Keratinocyte (primary cell): ENCODE measurements around the gene MNAT1. TPM values are rescaled to one million over a fixed set of nuclear protein-coding genes. Genes with fewer than 3 reads are reported as not detected.

Experiments
- DNase-seq: peaks from one replicate; pipeline ENCODE4 v3.0.0-alpha.2; 2011; ENCODE audit warnings: low read depth, missing footprints, low spot score
- FAIRE-seq: peaks from 2 replicates; lab custom pipeline; 2011; peaks lifted over from hg19 to GRCh38; lab: Jason Lieb, UNC
- H2AFZ ChIP-seq: 2 replicates; pipeline ENCODE4 v1.6.0; 2012; ENCODE audit warnings: low read length, control low read depth, inconsistent platforms; ENCODE audit not compliant: control insufficient read depth
- H3K27ac ChIP-seq: 2 replicates; pipeline ENCODE4 v1.5.1; 2011; ENCODE audit warnings: low read length; ENCODE audit not compliant: control insufficient read depth, insufficient read depth
- H3K27me3 ChIP-seq: 3 replicates; pipeline ENCODE4 v1.6.0; 2011; ENCODE audit warnings: low read length; ENCODE audit not compliant: control insufficient read depth, insufficient read depth; ENCODE audit errors: extremely low read depth
- H3K36me3 ChIP-seq, 2 experiments: 2 replicates in 1 of 2; 3 replicates in 1 of 2; pipeline ENCODE4 v1.5.1; 2011; ENCODE audit warnings: low read length in 2 of 2, mild to moderate bottlenecking in 1 of 2; ENCODE audit not compliant: control insufficient read depth in 2 of 2, insufficient read depth in 2 of 2; ENCODE audit errors: extremely low read depth in 1 of 2
- H3K4me1 ChIP-seq: 3 replicates; pipeline ENCODE4 v1.5.1; 2011; ENCODE audit warnings: low read length; ENCODE audit not compliant: control insufficient read depth, insufficient read depth; ENCODE audit errors: extremely low read depth
- H3K4me2 ChIP-seq: 3 replicates; pipeline ENCODE4 v1.6.0; 2011; ENCODE audit warnings: low read depth, low read length; ENCODE audit not compliant: control insufficient read depth, insufficient read depth; ENCODE audit errors: extremely low read depth
- H3K4me3 ChIP-seq, 3 experiments: fragments of 200-600 bp in 1 of 3; sonication (generic) in 1 of 3; 2 replicates in 2 of 3; 3 replicates in 1 of 3; pipeline ENCODE4 v1.5.1; 2011 to 2016; ENCODE audit warnings: low read length in 3 of 3, mild to moderate bottlenecking in 3 of 3, control low read depth in 2 of 3, inconsistent platforms in 1 of 3, low read depth in 1 of 3, mixed read lengths in 1 of 3, mixed run types in 1 of 3, moderate library complexity in 1 of 3; ENCODE audit not compliant: control insufficient read depth in 2 of 3, insufficient read depth in 2 of 3; ENCODE audit errors: extremely low read depth in 1 of 3
- H3K79me2 ChIP-seq: 2 replicates; pipeline ENCODE4 v1.6.0; 2012; ENCODE audit warnings: low read length; ENCODE audit not compliant: control insufficient read depth, insufficient read depth
- H3K9ac ChIP-seq: 3 replicates; pipeline ENCODE4 v1.6.0; 2011; ENCODE audit warnings: low read length; ENCODE audit not compliant: control insufficient read depth, insufficient read depth; ENCODE audit errors: extremely low read depth
- H3K9me1 ChIP-seq: 3 replicates; pipeline ENCODE4 v1.6.0; 2011; ENCODE audit warnings: low read length; ENCODE audit not compliant: control insufficient read depth, insufficient read depth; ENCODE audit errors: extremely low read depth
- H3K9me3 ChIP-seq: 2 replicates; pipeline ENCODE4 v1.5.1; 2012; ENCODE audit warnings: low read depth, low read length; ENCODE audit not compliant: control insufficient read depth
- H4K20me1 ChIP-seq: 3 replicates; pipeline ENCODE4 v1.6.0; 2011; ENCODE audit warnings: low read length; ENCODE audit not compliant: control insufficient read depth, insufficient read depth; ENCODE audit errors: extremely low read depth
- CTCF ChIP-seq, 3 experiments: IDR thresholded peaks in 1 of 3; conservative IDR thresholded peaks in 1 of 3; optimal IDR thresholded peaks in 1 of 3; 2 replicates in 2 of 3; 3 replicates in 1 of 3; pipeline versions ENCODE3 to v1.5.1; 2011; ENCODE audit warnings: low read length in 3 of 3, mild to moderate bottlenecking in 3 of 3, moderate library complexity in 2 of 3, control low read depth in 1 of 3, inconsistent platforms in 1 of 3; ENCODE audit not compliant: insufficient read depth in 2 of 3; ENCODE audit errors: extremely low read depth in 1 of 3
- EZH2 ChIP-seq: IDR thresholded peaks from one replicate; pipeline ENCODE4 v1.6.1; 2012; ENCODE audit warnings: inconsistent platforms, mild to moderate bottlenecking, low read length, moderate library complexity
- dilution Hi-C: fragments of 300-500 bp; cut with MboI; formaldehyde crosslinking; loops from one replicate; pipeline ENCODE4 v1.7.0; 2020; ENCODE audit warnings: low sequenced_read_pairs; ENCODE audit not compliant: extremely low pct_ligation_motif_present
- polyA plus RNA-seq, 5 experiments: library from polyadenylated mRNA; depleted of rRNA in 3 of 5; stranded (reverse) in 3 of 5; stranded (forward) in 1 of 5; unstranded in 1 of 5; fragments of >200 nt; gene quantifications; 1 replicate in 1 of 5; 2 replicates in 3 of 5; 3 replicates in 1 of 5; pipeline versions ENCODE4 v1.2.1 to v1.2.3, GENCODE V29; 2011 to 2012; ENCODE audit warnings: missing spikeins in 2 of 5, low read depth in 1 of 5, low replicate concordance in 1 of 5

The MNAT1 gene
- polyA plus RNA-seq, 1 donor (not counting 4 experiments of a cell fraction or from before 2014, with no cell fraction given), result 79.5 TPM

- Histone ChIP-seq H3K4me2 (no peak overlapping the region), H3K4me1 (no peaks in the 10 kb centered on the region), H3K79me2 (no peaks in the 10 kb centered on the region), H3K27ac (no peak overlapping the region), H3K9me3 (no peaks in the 10 kb centered on the region), H3K9ac (no peak overlapping the region), H3K4me3 (no peak overlapping the region), H3K9me1 (no peaks in the 10 kb centered on the region), H3K36me3 (peaks cover 0 to 2% of the 10 kb centered on the region in 2 experiments), H4K20me1 (no peaks in the 10 kb centered on the region), H2AFZ (no peak overlapping the region), H3K27me3 (no peaks in the 10 kb centered on the region)
- DNase-seq, result no peak
- dilution Hi-C loops, result no loop called here
- peak; percentile 56 for FAIRE-seq
- no peak for TF ChIP-seq CTCF (optimal IDR thresholded peaks at IDR 0.05 in 1 of 3, IDR thresholded peaks at IDR 0.05 in 1 of 3, conservative IDR thresholded peaks at IDR 0.05 in 1 of 3; ENCODE audit: extremely low read depth in 1 of 3, insufficient read depth in 2 of 3, low read length in 3 of 3)
- TF ChIP-seq EZH2, result no peak
These were observed 209.6 kb downstream of the MNAT1 start for GRCh38 chr14:60944204-60944603.

- dilution Hi-C loops, result no loop called here
- FAIRE-seq, result no peak
These were observed 211.4 kb downstream of the MNAT1 start for GRCh38 chr14:60945984-60946383.

More at GRCh38 chr14:60945984-60946383, 211.4 kb downstream of the MNAT1 start:
- Histone ChIP-seq H3K4me3 (no peak overlapping the region), H3K79me2 (no peaks in the 10 kb centered on the region), H3K36me3 (peaks cover 0 to 2% of the 10 kb centered on the region in 2 experiments), H3K27ac (no peak overlapping the region), H3K27me3 (no peaks in the 10 kb centered on the region), H3K4me2 (no peak overlapping the region), H3K4me1 (no peaks in the 10 kb centered on the region), H3K9ac (no peak overlapping the region), H3K9me3 (no peaks in the 10 kb centered on the region), H2AFZ (no peak overlapping the region), H4K20me1 (no peaks in the 10 kb centered on the region), H3K9me1 (no peaks in the 10 kb centered on the region)
- TF ChIP-seq EZH2 (no peak), CTCF (optimal IDR thresholded peaks at IDR 0.05 in 1 of 3, IDR thresholded peaks at IDR 0.05 in 1 of 3, conservative IDR thresholded peaks at IDR 0.05 in 1 of 3; ENCODE audit: extremely low read depth in 1 of 3, insufficient read depth in 2 of 3, low read length in 3 of 3) (no peak)
- no peak for DNase-seq
